HCEC 1CT (cell line): ENCODE data around the gene TMED6.

Experiments
- DNase-seq: peaks from one replicate; pipeline ENCODE4 v3.0.0-alpha.2; 2017

Gene TMED6

GRCh38 chr16:69350536-69351133 lies 951 bp downstream of the TMED6 start:
- no peak for DNase-seq

- DNase-seq: no peak
Observed at GRCh38 chr16:69349536-69349935, 2.0 kb downstream of the TMED6 start.

- DNase-seq: no peak
Observed at GRCh38 chr16:69348222-69348621, 3.4 kb downstream of the TMED6 start.

- no peak for DNase-seq
Observed at GRCh38 chr16:69346683-69347082, 4.9 kb downstream of the TMED6 start.

- no peak for DNase-seq
Observed at GRCh38 chr16:69345923-69346322, 5.7 kb downstream of the TMED6 start.

- DNase-seq: no peak
Observed at GRCh38 chr16:69344171-69344570, 7.4 kb downstream of the TMED6 start.

GRCh38 chr16:69340095-69340644 lies 11.4 kb downstream of the TMED6 start:
- no peak for DNase-seq

- peak; percentile 99 for DNase-seq
Observed at GRCh38 chr16:69339289-69340094, 12.1 kb downstream of the TMED6 start, which contains the start of the genes COG8 and NIP7. Gene COG8 (minus strand): TSS chr16:69339564. CDS start chr16:69339552, 12 bp downstream. Gene NIP7 (plus strand): TSS chr16:69339772. CDS start chr16:69339830, 58 bp downstream.

- no peak for DNase-seq
Observed at GRCh38 chr16:69338557-69339288, 12.9 kb downstream of the TMED6 start.

GRCh38 chr16:69334696-69335095 lies 16.9 kb downstream of the TMED6 start:
- no peak for DNase-seq

GRCh38 chr16:69330286-69331109 lies 21.1 kb downstream of the TMED6 start, which contains the start of gene PDF:
Gene PDF (minus strand): TSS chr16:69330588. CDS start chr16:69330570, 18 bp downstream.
- DNase-seq: peak; percentile 95

GRCh38 chr16:69329369-69330285 lies 22.0 kb downstream of the TMED6 start:
- DNase-seq: no peak

GRCh38 chr16:69328854-69329316 lies 22.7 kb downstream of the TMED6 start:
- peak; percentile 34 for DNase-seq

GRCh38 chr16:69327585-69328310 lies 23.8 kb downstream of the TMED6 start:
- DNase-seq: no peak

- no peak for DNase-seq
Observed at GRCh38 chr16:69326172-69326873, 25.3 kb downstream of the TMED6 start.

GRCh38 chr16:69325784-69326171 lies 25.8 kb downstream of the TMED6 start:
- DNase-seq: no peak

- DNase-seq: no peak
Observed at GRCh38 chr16:69324585-69325253, 26.9 kb downstream of the TMED6 start.

- no peak for DNase-seq
Observed at GRCh38 chr16:69324013-69324531, 27.5 kb downstream of the TMED6 start.

- no peak for DNase-seq
Observed at GRCh38 chr16:69323415-69323814, 28.2 kb downstream of the TMED6 start.
